ENCODE data around the gene TMEM187. TPM values are rescaled to one million over a fixed set of nuclear protein-coding genes. Genes with fewer than 3 reads are reported as not detected.

TMEM187 gene
- total and polyA plus RNA-seq, 2 donors (not counting 1 experiment from before 2014, with no cell fraction given): 5.5 to 6.4 TPM

DNA sequence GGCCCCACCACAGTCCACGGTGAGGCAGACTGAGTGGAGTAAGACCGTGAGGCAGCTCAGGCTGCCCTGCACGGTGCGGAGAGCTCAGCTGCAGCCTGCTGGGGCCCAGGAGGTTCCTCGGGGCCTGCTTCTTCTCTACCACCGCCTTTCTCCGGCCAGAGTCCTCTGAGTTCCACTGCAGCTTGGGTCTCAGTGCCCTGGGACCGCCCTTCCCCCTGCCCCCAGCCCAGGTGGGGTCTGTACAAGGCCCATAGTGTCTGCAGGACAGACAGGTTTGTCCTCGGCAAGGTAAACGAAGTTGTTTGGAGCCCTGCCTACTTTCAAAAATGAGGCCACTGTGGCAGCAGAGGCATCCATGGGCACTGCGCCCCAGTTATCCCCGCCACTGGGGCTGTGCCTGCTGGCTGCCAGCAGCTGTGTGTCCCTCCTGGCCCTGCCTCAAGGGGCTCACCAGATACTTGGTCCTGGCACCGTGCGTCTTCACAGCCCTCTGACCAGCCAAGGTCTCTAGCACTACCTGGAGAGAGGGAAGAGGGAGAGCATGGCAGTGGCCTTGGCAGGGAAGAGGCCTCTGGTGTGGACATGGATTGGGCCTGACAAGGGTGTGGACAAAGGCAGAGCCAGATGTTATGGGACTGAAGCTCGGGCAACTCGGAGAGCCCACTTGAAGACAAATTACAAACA, 43.2 kb downstream of the TMEM187 start:
- POLR2A ChIA-PET: no interaction called here
- Histone ChIP-seq H3K79me2 (ENCODE audit: control insufficient read depth, insufficient read depth, low read length) (peaks cover 30% of the 10 kb centered on the region), H3K4me2 (replicated peaks; ENCODE audit: low read depth, low read length, poor library complexity, severe bottlenecking) (no peak overlapping the region), H3K27me3 (replicated peaks in 1 of 4; ENCODE audit: control extremely low read depth in 1 of 4, control insufficient read depth in 3 of 4, insufficient read depth in 4 of 4, low read length in 3 of 4) (no peaks in the 10 kb centered on the region), H4K20me1 (ENCODE audit: control insufficient read depth, insufficient read depth, low read length, poor library complexity, severe bottlenecking) (no peaks in the 10 kb centered on the region), H3K36me3 (replicated peaks in 1 of 2; ENCODE audit: control extremely low read depth in 1 of 2, control insufficient read depth in 1 of 2, extremely low read depth in 1 of 2, insufficient read depth in 2 of 2, low read length in 1 of 2) (peaks cover 0 to 47% of the 10 kb centered on the region in 2 experiments), H2AFZ (ENCODE audit: insufficient read depth, low read depth, low read length, poor library complexity, severe bottlenecking) (no peak overlapping the region), H3K9me3 (ENCODE audit: control extremely low read depth in 1 of 3, control insufficient read depth in 2 of 3, insufficient read depth in 1 of 3, low read length in 2 of 3) (no peaks in the 10 kb centered on the region), H3K4me3 (ENCODE audit: control extremely low read depth in 1 of 5, extremely low read depth in 1 of 5, insufficient read depth in 1 of 5, low read depth in 2 of 5, low read length in 4 of 5) (no peak overlapping the region), H3K4me1 (ENCODE audit: control insufficient read depth in 2 of 2, insufficient read depth in 2 of 2, low read length in 2 of 2) (peaks cover 3 to 29% of the 10 kb centered on the region in 2 donors), H3K9ac (ENCODE audit: low read length) (no peak overlapping the region), H3K27ac (ENCODE audit: low read length in 2 of 2) (no peak overlapping the region)
- no peak overlapping the region for H3K4me3 Mint-ChIP-seq
- no peaks in the 10 kb centered on the region for H3K27me3 Mint-ChIP-seq
- peaks cover 22% of the 10 kb centered on the region for H3K4me1 Mint-ChIP-seq
- WGBS (ENCODE audit: insufficient coverage): 88% methylated on average over 11 of the region's 16 CpGs
- no peaks in the 10 kb centered on the region for H3K9me3 Mint-ChIP-seq (ENCODE audit: insufficient read depth)
- ATAC-seq (ENCODE audit: low read depth): no peak
- TF ChIP-seq, protein P1, sequence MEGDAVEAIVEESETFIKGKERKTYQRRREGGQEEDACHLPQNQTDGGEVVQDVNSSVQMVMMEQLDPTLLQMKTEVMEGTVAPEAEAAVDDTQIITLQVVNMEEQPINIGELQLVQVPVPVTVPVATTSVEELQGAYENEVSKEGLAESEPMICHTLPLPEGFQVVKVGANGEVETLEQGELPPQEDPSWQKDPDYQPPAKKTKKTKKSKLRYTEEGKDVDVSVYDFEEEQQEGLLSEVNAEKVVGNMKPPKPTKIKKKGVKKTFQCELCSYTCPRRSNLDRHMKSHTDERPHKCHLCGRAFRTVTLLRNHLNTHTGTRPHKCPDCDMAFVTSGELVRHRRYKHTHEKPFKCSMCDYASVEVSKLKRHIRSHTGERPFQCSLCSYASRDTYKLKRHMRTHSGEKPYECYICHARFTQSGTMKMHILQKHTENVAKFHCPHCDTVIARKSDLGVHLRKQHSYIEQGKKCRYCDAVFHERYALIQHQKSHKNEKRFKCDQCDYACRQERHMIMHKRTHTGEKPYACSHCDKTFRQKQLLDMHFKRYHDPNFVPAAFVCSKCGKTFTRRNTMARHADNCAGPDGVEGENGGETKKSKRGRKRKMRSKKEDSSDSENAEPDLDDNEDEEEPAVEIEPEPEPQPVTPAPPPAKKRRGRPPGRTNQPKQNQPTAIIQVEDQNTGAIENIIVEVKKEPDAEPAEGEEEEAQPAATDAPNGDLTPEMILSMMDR (IDR thresholded peaks at IDR 0.05): no peak
- TF ChIP-seq EZH2 (IDR thresholded peaks at IDR 0.05; ENCODE audit: borderline replicate concordance, insufficient read depth, low read depth, low read length, poor library complexity, severe bottlenecking): no peak
- no peak for DNase-seq
- peak overlapping the region; percentile 17 for H3K27ac Mint-ChIP-seq
- intact Hi-C loops (cut with micrococcal nuclease): no loop called here
- CTCF ChIA-PET: no interaction called here

- ATAC-seq (ENCODE audit: low read depth) (no peak), DNase-seq (no peak)
- intact Hi-C loops (cut with micrococcal nuclease): no loop called here
- H3K36me3 ChIP-seq (replicated peaks in 1 of 2; ENCODE audit: control extremely low read depth in 1 of 2, control insufficient read depth in 1 of 2, extremely low read depth in 1 of 2, insufficient read depth in 2 of 2, low read length in 1 of 2): peaks cover 0 to 46% of the 10 kb centered on the region in 2 experiments
- H3K4me3 ChIP-seq (ENCODE audit: control extremely low read depth in 1 of 5, extremely low read depth in 1 of 5, insufficient read depth in 1 of 5, low read depth in 2 of 5, low read length in 4 of 5): no peak overlapping the region
- no peak overlapping the region for H3K4me2 ChIP-seq (replicated peaks; ENCODE audit: low read depth, low read length, poor library complexity, severe bottlenecking)
- WGBS (ENCODE audit: insufficient coverage): 96% methylated on average over 18 of the region's 24 CpGs
- no peaks in the 10 kb centered on the region for H3K9me3 ChIP-seq (ENCODE audit: control extremely low read depth in 1 of 3, control insufficient read depth in 2 of 3, insufficient read depth in 1 of 3, low read length in 2 of 3)
- ChIA-PET CTCF (interaction anchor here (1.0 to 3.9 kb wide), 2 partner anchors 9 to 47 kb away, joined by 5 to 21 read pairs; no protein-coding TSS in a partner anchor), POLR2A (no interaction called here)
- no peak overlapping the region for H2AFZ ChIP-seq (ENCODE audit: insufficient read depth, low read depth, low read length, poor library complexity, severe bottlenecking)
- H3K9me3 Mint-ChIP-seq (ENCODE audit: insufficient read depth): no peaks in the 10 kb centered on the region
- H3K27ac ChIP-seq (ENCODE audit: low read length in 2 of 2): no peak overlapping the region
- H3K27me3 Mint-ChIP-seq: no peaks in the 10 kb centered on the region
- H3K27ac Mint-ChIP-seq: peak overlapping the region; percentile 37
- no peak overlapping the region for H3K9ac ChIP-seq (ENCODE audit: low read length)
- no peak overlapping the region for H3K4me3 Mint-ChIP-seq
- no peaks in the 10 kb centered on the region for H3K27me3 ChIP-seq (replicated peaks in 1 of 4; ENCODE audit: control extremely low read depth in 1 of 4, control insufficient read depth in 3 of 4, insufficient read depth in 4 of 4, low read length in 3 of 4)
- no peaks in the 10 kb centered on the region for H4K20me1 ChIP-seq (ENCODE audit: control insufficient read depth, insufficient read depth, low read length, poor library complexity, severe bottlenecking)
- peaks cover 31% of the 10 kb centered on the region for H3K79me2 ChIP-seq (ENCODE audit: control insufficient read depth, insufficient read depth, low read length)
- peaks cover 6 to 33% of the 10 kb centered on the region in 2 donors for H3K4me1 ChIP-seq (ENCODE audit: control insufficient read depth in 2 of 2, insufficient read depth in 2 of 2, low read length in 2 of 2)
- peaks cover 22% of the 10 kb centered on the region for H3K4me1 Mint-ChIP-seq
- no peak for TF ChIP-seq EZH2 (IDR thresholded peaks at IDR 0.05; ENCODE audit: borderline replicate concordance, insufficient read depth, low read depth, low read length, poor library complexity, severe bottlenecking)
- TF ChIP-seq, protein P1 (IDR thresholded peaks at IDR 0.05): no peak
Measured at GRCh38 chrX:154016366-154017076, 44.0 kb downstream of the TMEM187 start.
